Kidney (tissue), 14 donors: ENCODE measurements around the gene NFATC4. TPM values are rescaled to one million over a fixed set of nuclear protein-coding genes. Genes with fewer than 3 reads are reported as not detected.

Experiments used
- DNase-seq, 5 donors: peaks; one replicate each; pipeline ENCODE4 v3.0.0-alpha.2; 2013 to 2020
- FAIRE-seq: peaks from 2 replicates; lab custom pipeline; 2012; peaks lifted over from hg19 to GRCh38; lab: Jason Lieb, UNC
- H3K27ac ChIP-seq, 2 donors: one replicate each; pipeline ENCODE4 v1.7.0; 2013; ENCODE audit warnings: low read depth in 2 of 2, low read length in 2 of 2, inconsistent platforms in 1 of 2
- H3K27me3 ChIP-seq: one replicate; pipeline ENCODE4 v1.7.1; 2013; ENCODE audit warnings: low read length, inconsistent platforms; ENCODE audit not compliant: control insufficient read depth, insufficient read depth
- H3K36me3 ChIP-seq, 3 donors: one replicate each; pipeline versions ENCODE4 v1.7.0 to v1.7.1; 2013; ENCODE audit warnings: low read length in 3 of 3, control low read depth in 1 of 3, inconsistent platforms in 1 of 3; ENCODE audit not compliant: insufficient read depth in 3 of 3, control insufficient read depth in 2 of 3
- H3K4me1 ChIP-seq, 3 donors: one replicate each; pipeline versions ENCODE4 v1.7.0 to v1.7.1; 2013; ENCODE audit warnings: low read length in 3 of 3, inconsistent platforms in 1 of 3, low read depth in 1 of 3; ENCODE audit not compliant: control insufficient read depth in 2 of 3, insufficient read depth in 2 of 3
- H3K4me3 ChIP-seq, 3 donors: one replicate each; pipeline versions ENCODE4 v1.7.0 to v1.8.1; 2013; ENCODE audit warnings: low read length in 3 of 3, control low read depth in 1 of 3, inconsistent platforms in 1 of 3
- H3K9ac ChIP-seq, 3 donors: one replicate each; pipeline versions ENCODE4 v1.7.0 to v1.7.1; 2013; ENCODE audit warnings: low read length in 3 of 3, control low read depth in 1 of 3, inconsistent platforms in 1 of 3
- H3K9me3 ChIP-seq, 3 donors: one replicate each; pipeline versions ENCODE4 v1.7.0 to v1.7.1; 2013; ENCODE audit warnings: low read length in 3 of 3, control low read depth in 1 of 3, inconsistent platforms in 1 of 3; ENCODE audit not compliant: control insufficient read depth in 2 of 3, insufficient read depth in 1 of 3
- CTCF ChIP-seq: IDR thresholded peaks from 3 replicates; pipeline ENCODE4 v1.5.1; 2012; ENCODE audit warnings: mild to moderate bottlenecking, moderate library complexity, borderline replicate concordance; ENCODE audit not compliant: insufficient read depth; ENCODE audit errors: extremely low read depth
- intact Hi-C: fragments of 100-400 bp; cut with DNase I; formaldehyde crosslinking; loops from one replicate; pipeline ENCODE4 v1.11.1; 2022
- polyA plus RNA-seq: library from polyadenylated mRNA; stranded (reverse); fragments of 350-450 nt; fragmentation: Illumina TruSeq; extraction: RNeasy Lipid Tissue Mini Kit (QIAGEN cat#74804); gene quantifications from one replicate; pipeline ENCODE4 v1.2.3, GENCODE V29; 2014; ENCODE audit warnings: low read depth, low replicate concordance; ENCODE audit not compliant: insufficient read depth
- total RNA-seq: library from RNA; stranded (reverse); fragmentation: NEBNext Ultra II Directional; extraction: Animal tissue kit (Norgen Biotek cat#: 25700); gene quantifications from one replicate; pipeline ENCODE4 v1.2.1, GENCODE V29; 2021
- donor health status: control.
- donor health status: control.
- donor health status: control.
- donor health status: control.
- donor health status: control.
- donor health status: DM: yes; HTN: yes; CAD: no.
- donor health status: Normal renal cell carcinoma (clear cell type).

Gene NFATC4
- total and polyA plus RNA-seq, 2 donors from 2014 or later, result 38.9 to 45.3 TPM

DNA sequence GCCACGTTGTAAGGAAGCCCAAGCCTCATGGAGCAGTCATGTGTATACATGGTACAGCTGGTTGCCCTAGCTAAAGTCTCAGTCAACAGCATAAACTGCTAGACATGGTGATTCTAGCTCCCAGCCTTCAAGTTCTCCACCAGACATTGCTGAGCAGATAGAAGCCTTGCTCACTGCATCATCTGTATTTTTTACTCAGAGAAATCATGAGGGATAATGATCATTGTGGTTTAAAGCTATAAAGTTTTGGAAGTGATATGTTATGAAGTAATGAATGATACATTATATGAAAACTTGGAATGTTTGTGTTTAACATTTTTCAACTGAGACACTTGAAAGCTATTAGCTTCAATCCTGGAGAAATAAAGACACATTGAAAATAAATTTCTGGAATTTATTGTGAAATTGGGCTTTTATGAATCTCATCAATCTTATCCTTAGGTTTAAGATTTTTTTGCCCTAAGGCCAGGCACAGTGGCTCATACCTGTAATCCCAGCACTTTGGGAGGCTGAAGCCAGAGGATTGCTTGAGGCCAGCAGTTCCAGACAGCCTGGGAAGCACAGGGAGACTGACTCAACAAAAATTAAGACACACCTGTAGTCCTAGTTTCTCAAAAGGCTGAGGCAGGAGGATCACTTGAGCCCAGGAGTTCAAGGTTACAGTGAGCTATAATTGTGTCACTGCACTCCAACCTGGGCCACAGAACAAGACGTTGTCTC lies 5.6 kb upstream of the NFATC4 start:
- no peaks in the 10 kb centered on the region for H3K9me3 ChIP-seq
- no peak for TF ChIP-seq CTCF
- H3K9ac ChIP-seq, result no peak overlapping the region
- intact Hi-C loops, result no loop called here
- H3K4me1 ChIP-seq, result peaks cover 3 to 6% (median 5%) of the 10 kb centered on the region in 3 donors
- H3K27me3 ChIP-seq, result no peaks in the 10 kb centered on the region
- H3K27ac ChIP-seq, result no peak overlapping the region
- no peak overlapping the region for H3K4me3 ChIP-seq
- DNase-seq, result no peak
- no peaks in the 10 kb centered on the region for H3K36me3 ChIP-seq
- no peak for FAIRE-seq

DNA sequence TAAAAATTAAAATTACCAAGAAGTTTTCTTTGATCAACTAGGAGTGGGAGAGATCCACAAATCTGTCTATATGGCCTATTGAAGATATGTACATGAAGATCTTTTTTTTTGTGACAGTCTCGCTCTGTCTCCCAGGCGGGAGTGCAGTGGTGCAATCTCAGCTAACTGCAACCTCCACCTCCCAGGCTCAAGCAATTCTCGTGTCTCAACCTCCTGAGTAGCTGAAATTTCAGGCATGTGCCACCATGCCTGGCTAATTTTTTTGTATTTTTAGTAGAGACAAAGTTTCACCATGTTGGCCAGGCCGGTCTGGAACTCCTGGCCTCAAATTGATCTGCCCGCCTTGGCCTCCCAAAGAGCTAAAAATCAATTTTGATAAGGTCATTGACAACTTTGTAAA lies 4.6 kb upstream of the NFATC4 start:
- Histone ChIP-seq H3K27me3 (no peaks in the 10 kb centered on the region), H3K4me1 (peaks cover 3 to 9% (median 5%) of the 10 kb centered on the region in 3 donors), H3K36me3 (no peaks in the 10 kb centered on the region), H3K4me3 (no peak overlapping the region), H3K9ac (no peak overlapping the region), H3K27ac (no peak overlapping the region), H3K9me3 (no peaks in the 10 kb centered on the region)
- TF ChIP-seq CTCF, result no peak
- no peak for DNase-seq
- no peak for FAIRE-seq
- intact Hi-C loops, result no loop called here

DNA sequence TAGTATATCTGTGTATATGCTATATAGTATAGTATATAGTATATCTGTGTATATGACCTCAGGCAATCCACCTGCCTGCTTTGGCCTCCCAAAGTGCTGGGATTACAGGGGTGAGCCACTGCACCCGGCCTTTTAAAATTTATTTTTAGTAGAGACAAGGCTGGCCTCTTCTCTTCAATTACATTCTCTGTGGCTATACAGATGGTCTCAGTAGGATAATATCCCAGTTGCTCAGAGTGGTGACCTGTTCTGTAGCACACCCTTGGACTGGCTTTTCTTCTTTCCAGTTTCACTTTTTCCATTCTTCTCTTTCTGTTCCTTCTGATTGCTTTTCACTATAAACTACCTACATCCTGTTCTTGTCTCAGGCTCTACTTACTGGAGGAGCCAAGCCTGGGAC lies 3.1 kb upstream of the NFATC4 start:
- no peak for FAIRE-seq
- intact Hi-C loops, result no loop called here

More for the DNA sequence above, 3.1 kb upstream of the NFATC4 start:
- no peaks in the 10 kb centered on the region for H3K9me3 ChIP-seq
- H3K27me3 ChIP-seq, result no peaks in the 10 kb centered on the region
- no peak overlapping the region for H3K4me3 ChIP-seq
- no peak overlapping the region for H3K9ac ChIP-seq
- TF ChIP-seq CTCF, result no peak
- H3K27ac ChIP-seq, result peak overlapping the region in 1 of 2 donors; percentile 93
- DNase-seq, result no peak
- no peaks in the 10 kb centered on the region for H3K36me3 ChIP-seq
- peaks cover 3 to 12% (median 5%) of the 10 kb centered on the region in 3 donors for H3K4me1 ChIP-seq
